BE2C (cell line): ENCODE measurements around the gene HDAC4.
A peak's percentile ranks its signal among the peaks of the same experiment; 100 is the strongest.
"Not testable (repeated sequence)": the region's sequence is repeated elsewhere in the genome, so short reads cannot be mapped to it uniquely, and the experiment has no call there.

ENCODE experiments used
- DNase-seq: peaks from one replicate; pipeline ENCODE4 v3.0.0-alpha.2; 2020
- H3K27me3 ChIP-seq: fragments of 250-450 bp; sonication (Bioruptor Pico); 2 replicates; pipeline ENCODE4 v1.5.1; 2020; ENCODE audit warnings: mild to moderate bottlenecking
- H3K36me3 ChIP-seq: fragments of 250-450 bp; sonication (Bioruptor Pico); 2 replicates; pipeline ENCODE4 v1.5.1; 2020; ENCODE audit warnings: mild to moderate bottlenecking
- H3K4me1 ChIP-seq: fragments of 250-450 bp; sonication (Bioruptor Pico); 2 replicates; pipeline ENCODE4 v1.5.1; 2020
- H3K4me3 ChIP-seq: 2 replicates; pipeline ENCODE4 v1.5.1; 2011; ENCODE audit warnings: low read depth, low read length
- H3K9me3 ChIP-seq: fragments of 250-450 bp; sonication (Bioruptor Pico); 2 replicates; pipeline ENCODE4 v1.5.1; 2020
- CTCF ChIP-seq: IDR thresholded peaks from 2 replicates; pipeline ENCODE4 v1.5.1; 2012; ENCODE audit warnings: mild to moderate bottlenecking, low read depth, low read length

Gene HDAC4

GRCh38 chr2:239285932-239286230 lies 114.9 kb downstream of the HDAC4 start:
- Histone ChIP-seq H3K4me1 (0 out of 2 replicates have a peak, but pooled peaks cover 3% of the 10 kb centered on the region), H3K36me3 (no peaks in the 10 kb centered on the region), H3K9me3 (no peaks in the 10 kb centered on the region), H3K4me3 (no peak overlapping the region), H3K27me3 (no peaks in the 10 kb centered on the region)
- no peak for DNase-seq
- TF ChIP-seq CTCF, result no peak

DNA sequence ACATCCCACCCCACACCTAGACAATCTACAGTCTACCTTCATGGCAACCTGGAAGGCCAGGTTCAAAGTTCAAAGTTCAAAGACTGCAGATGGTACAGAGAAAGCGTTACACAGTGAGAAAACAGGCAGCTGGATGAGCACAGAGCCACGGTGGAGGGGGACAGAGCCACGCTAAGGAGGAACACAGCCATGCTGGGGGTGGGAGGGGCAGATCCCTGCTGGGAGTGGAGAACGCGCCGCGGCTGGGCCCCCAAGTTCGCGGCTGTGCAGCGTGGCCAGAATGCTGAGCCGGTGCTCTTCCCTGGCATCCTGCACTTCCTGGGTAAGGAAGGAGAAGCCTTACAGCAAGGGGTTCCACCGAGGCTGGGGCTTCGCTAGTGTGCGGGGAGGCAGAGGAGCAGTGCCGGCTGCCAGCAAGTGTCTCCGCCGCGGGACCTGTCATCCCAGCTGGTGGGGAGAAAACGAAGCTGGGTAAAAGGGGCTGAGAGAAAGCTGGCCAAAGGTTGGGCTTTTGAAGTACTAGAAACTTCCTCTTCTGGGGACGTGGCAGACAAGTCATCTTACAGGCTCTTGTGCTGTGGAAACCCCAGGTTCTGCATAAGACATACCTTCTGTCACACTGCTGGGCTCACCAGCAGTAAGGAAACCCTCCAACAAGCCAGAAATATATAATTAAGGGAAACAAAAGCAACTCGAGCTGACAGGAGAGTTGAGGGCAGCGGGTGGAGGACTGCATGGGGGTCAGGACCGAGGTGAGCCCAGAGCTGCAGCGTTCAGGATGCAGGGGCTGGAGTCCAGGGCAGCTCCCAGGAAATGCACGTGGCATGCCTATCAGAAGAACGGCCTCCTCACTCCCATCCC lies 115.5 kb downstream of the HDAC4 start:
- Histone ChIP-seq H3K36me3 (no peaks in the 10 kb centered on the region), H3K4me1 (peaks cover 3% of the 10 kb centered on the region; the same call in 1 of the 2 replicates), H3K4me3 (no peak overlapping the region), H3K27me3 (no peaks in the 10 kb centered on the region), H3K9me3 (no peaks in the 10 kb centered on the region)
- no peak for TF ChIP-seq CTCF
- peak; percentile 8 for DNase-seq

DNA sequence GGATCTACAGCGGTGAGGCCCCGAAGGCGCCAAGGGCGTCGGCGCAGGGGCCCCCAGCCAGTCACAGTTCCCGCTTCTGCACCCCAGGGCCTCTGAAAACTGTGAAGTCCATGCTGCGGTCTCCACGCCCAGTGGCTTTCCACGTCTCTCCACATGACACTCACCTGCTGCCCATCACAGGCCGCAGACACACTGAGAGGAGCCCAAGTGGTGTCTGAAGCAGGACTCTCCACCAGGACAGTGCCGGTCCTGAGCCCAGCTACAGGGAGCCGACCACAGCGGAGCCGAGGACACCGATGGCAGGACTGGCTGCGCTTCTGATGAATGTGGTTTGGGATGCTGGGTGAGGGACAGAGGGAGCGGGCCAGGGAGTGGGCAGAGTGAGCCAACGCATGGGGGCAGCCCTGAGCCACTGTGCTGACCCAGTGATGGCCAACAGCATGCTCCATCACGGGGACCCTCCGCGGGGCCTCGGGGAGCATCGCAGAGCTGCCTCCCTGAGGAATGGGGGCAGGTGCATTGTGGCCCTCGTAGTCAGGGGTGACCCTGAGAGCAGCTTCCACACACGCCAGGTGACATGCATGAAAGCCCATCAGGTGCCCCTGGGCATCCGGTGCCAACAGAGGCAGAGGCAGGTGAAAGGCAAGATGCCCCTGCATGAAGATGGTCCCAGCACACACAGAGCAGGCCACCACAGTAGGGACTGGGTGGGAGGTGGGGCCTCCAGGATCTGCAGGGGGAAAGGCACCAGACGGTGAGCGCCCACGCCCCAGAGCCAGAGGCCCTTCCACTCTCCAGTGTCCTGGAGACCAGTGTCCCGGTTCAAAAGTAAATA lies 116.6 kb downstream of the HDAC4 start:
- 0 out of 2 replicates have a peak, but pooled peaks have one; percentile 11 for TF ChIP-seq CTCF
- H3K4me3 ChIP-seq, result no peak overlapping the region
- H3K4me1 ChIP-seq, result peaks cover 5% of the 10 kb centered on the region
- DNase-seq, result peak; percentile 10
- no peaks in the 10 kb centered on the region for H3K27me3 ChIP-seq
- H3K36me3 ChIP-seq, result no peaks in the 10 kb centered on the region
- H3K9me3 ChIP-seq, result no peaks in the 10 kb centered on the region

GRCh38 chr2:239283288-239283945 lies 117.4 kb downstream of the HDAC4 start:
- Histone ChIP-seq H3K4me1 (peaks cover 10% of the 10 kb centered on the region), H3K27me3 (no peaks in the 10 kb centered on the region), H3K9me3 (no peaks in the 10 kb centered on the region), H3K36me3 (no peaks in the 10 kb centered on the region), H3K4me3 (no peak overlapping the region)
- no peak for TF ChIP-seq CTCF
- DNase-seq, result no peak

- Histone ChIP-seq H3K9me3 (no peaks in the 10 kb centered on the region), H3K4me1 (peaks cover 9% of the 10 kb centered on the region), H3K36me3 (no peaks in the 10 kb centered on the region), H3K4me3 (no peak overlapping the region), H3K27me3 (no peaks in the 10 kb centered on the region)
- DNase-seq, result no peak
- no peak for TF ChIP-seq CTCF
These were observed 118.2 kb downstream of the HDAC4 start for GRCh38 chr2:239282448-239283287.

DNA sequence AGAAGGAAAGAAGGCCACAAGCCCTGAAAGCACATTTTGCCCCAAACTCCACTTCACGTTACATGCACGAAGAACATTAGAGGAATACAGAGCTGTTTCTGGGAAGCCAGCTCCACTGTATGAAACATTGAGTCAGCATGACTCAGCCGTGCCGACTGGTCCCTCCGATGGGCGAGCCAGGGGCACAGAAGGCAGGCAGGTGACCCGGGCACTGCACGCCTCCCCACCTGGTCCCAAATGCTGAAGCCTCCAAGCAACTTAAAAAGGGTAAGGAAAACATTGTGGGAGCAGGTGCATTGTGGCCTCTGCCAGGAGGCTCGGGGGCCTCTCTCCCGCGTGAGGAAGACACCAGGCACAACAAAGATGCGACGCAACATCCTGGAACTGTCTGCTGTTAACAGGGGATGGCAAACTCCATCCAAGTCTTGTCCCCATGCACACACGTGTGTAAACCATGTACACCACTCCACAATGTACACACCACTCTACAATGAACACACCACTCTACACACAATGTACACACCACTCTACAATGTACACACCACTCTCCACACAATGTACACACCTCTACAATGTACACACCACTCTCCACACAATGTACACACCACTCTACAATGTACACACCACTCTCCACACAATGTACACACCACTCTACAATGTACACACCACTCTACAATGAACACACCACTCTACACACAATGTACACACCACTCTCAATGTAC lies 120.4 kb downstream of the HDAC4 start:
- H3K36me3 ChIP-seq, H3K9me3 ChIP-seq, H3K4me3 ChIP-seq, H3K27me3 ChIP-seq: not testable (repeated sequence)
- peak; percentile 28 for DNase-seq
- peaks cover 24% of the 10 kb centered on the region for H3K4me1 ChIP-seq
